NCI-H226 (cell line): ENCODE results near the gene MAP2K4.

ENCODE experiments used
- DNase-seq: peaks from one replicate; pipeline ENCODE4 v3.0.0-alpha.2; 2015

Gene MAP2K4

DNA sequence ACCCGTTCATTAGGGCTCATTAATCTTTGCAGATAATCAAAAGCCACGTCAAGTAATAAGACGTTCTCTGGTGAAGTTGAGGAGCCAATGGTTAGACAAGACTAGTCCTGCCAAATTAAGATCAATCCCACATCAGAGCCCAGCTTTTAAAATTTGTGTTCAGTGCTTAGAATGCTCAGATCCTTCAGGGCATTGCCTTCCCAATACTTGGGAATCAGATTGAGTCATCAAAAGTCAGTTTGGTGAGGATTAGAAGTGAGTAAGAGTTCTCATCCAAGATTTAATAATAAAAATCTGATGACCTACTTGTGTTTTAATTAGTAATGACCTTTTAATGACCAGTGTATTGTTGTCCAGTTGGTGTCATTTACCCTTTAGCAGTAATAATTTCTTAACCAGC lies 19.8 kb downstream of the MAP2K4 start:
- no peak for DNase-seq

- peak; percentile 45 for DNase-seq
Measured at GRCh38 chr17:12041312-12041711, 20.6 kb downstream of the MAP2K4 start.

DNA sequence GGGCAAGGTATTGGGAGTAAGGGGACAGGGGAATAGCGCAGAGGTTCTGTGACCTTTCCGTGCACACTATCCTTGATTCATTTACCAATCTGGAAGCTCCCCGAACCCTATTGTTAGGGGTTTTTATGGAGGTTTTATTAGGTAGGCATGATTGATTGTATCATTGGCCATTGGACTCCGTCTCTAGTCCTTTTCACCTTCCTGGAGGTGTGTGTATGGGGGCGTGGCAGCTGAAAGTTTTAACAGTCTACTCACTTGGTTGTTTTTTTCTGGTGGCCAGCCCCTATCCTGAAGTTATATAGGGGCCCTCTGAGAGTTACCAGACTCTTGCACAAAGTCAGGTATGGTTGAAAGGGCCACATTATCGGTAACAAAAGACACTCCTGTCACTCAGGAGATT lies 23.0 kb downstream of the MAP2K4 start:
- no peak for DNase-seq

DNA sequence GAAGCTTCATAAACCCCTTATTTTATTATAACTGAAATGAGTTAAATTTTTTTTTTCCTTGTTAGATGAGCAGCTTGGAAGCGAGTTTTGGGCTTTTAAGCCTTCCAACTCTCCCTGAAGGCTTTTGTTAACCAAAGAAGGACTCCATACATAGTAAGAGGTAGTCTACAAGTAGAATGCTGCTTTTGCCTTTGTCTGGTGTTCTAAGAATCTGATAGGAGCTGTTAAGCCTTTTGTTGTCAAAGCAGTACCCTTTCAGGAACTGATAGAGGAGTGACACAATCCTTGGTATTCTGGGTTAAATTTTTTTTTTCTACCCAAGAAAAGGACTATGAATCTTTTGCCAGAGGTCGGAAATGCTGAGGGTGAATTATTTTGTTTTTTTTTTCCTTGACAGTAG lies 26.1 kb downstream of the MAP2K4 start:
- no peak for DNase-seq

- peak; percentile 21 for DNase-seq
Measured at GRCh38 chr17:12047681-12048376, 27.2 kb downstream of the MAP2K4 start.

- DNase-seq: no peak
Measured at GRCh38 chr17:12048843-12049473, 28.3 kb downstream of the MAP2K4 start.

GRCh38 chr17:12050646-12051225 lies 30.1 kb downstream of the MAP2K4 start:
- no peak for DNase-seq

DNA sequence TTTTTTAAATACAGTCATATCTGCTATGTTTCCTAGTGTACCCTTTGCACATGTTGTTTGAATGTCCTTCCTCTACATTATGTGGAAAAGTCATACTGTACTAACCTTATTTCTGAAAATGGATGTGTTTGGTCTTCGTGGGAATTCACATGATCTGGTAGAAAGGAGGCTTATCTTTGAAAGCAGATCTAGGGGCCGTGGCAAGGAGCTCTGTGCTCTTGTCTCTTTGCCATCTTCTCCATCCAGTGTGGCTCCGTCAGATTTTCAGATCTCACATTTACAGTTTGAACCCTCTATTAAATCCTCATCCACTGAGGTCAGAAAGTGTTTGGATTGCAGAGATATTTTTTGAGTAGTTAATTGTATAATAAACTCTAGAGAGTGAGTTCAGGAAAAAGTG lies 32.9 kb downstream of the MAP2K4 start:
- no peak for DNase-seq

DNA sequence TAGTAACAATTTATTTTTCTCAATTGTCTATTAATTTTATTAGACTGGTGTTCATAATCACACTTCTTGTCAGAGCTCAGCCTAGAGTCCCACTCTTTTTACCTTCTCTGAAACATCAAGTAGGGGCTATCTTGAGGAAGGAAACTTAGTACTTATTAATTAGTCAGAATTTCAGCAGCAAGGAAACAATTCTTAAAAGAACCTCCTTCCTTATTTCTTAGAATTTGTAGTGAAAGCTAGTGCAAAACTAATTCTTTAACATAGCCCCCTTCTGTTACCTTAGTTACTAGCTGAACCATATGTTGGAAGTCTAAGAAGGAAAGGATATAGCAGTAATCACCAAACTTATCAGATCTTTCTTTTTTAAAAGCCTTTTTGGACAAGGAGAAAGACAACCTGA lies 35.2 kb downstream of the MAP2K4 start:
- no peak for DNase-seq

DNA sequence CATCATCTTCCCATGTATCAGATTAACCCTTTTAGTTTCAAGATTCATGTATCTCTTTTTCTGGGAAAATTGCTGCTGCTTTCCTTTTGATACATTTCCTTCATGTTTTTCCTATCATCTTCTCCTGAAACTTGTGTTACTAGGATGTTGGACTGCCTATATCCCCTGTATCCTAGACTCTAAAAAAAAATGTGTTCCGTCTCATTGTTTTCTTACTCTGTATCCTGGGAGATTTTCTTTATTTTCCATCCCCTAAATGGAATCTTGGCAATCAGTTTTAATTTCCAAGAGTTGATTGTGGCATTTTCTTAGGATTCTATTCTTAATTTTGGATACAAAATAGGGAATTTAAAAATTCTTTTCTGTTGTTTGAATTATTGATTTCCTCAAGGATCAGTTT lies 36.8 kb downstream of the MAP2K4 start:
- DNase-seq: no peak

- DNase-seq: no peak
Measured at GRCh38 chr17:12058535-12058934, 37.9 kb downstream of the MAP2K4 start.

GRCh38 chr17:12062249-12062648 lies 41.6 kb downstream of the MAP2K4 start:
- DNase-seq: no peak

DNA sequence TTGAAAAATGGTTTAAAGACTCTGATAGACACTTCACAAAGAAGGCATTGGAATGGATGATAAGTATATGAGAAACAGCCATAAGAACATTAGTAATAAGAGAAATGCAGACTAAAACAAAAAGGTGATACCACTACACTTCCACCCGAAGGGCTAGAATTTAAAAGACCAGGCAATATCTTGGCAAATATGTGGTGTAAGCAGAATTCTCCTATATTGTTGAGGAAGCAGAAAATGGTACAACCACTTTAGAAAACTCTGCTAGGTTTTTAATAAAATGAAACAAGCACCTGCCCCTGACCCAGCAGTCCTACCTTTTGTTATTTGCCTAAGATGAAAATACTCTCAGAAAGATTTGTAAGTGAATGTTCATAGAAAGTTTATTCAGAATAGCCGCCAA lies 43.7 kb downstream of the MAP2K4 start:
- DNase-seq: no peak

- no peak for DNase-seq
Measured at GRCh38 chr17:12067485-12067884, 46.8 kb downstream of the MAP2K4 start.

DNA sequence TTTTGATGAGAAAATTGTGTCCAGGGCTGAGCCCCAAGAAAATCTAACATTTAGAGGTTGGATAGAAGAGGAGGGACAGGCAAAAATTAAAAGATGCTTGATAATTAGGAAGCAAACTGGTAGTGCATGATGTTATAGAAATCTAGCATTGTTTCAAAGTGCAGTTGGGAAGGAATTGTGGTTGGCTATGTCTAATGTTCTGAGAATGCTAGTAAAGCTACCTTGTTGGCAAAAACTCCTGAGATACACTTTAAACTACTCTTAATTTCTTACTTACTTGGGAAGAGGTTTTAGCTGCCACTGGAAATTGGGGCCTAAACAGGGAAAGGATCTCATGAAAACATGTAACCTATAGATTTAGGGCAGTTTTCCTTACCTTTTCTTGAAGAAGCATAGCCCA lies 48.3 kb downstream of the MAP2K4 start:
- no peak for DNase-seq

DNA sequence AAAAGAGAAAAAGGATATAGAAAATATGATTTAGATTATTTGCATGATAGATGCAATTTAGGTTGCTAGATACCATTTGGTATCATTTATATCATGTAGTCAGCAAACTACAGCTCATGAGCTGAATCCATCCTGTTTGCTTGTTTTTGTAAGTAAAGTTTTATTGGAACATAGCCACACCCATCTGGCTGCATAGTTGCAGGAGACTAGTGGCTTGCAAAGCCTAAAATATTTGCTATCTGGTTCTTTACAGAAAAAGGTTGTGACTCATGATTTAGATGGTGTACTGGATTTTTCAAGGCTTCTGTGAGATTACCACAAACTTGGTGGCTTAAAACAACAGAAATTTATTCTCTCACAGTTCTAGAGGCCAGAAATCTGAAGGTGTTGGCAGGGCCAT lies 49.9 kb downstream of the MAP2K4 start:
- peak; percentile 73 for DNase-seq

GRCh38 chr17:12074346-12074745 lies 53.7 kb downstream of the MAP2K4 start:
- no peak for DNase-seq

DNA sequence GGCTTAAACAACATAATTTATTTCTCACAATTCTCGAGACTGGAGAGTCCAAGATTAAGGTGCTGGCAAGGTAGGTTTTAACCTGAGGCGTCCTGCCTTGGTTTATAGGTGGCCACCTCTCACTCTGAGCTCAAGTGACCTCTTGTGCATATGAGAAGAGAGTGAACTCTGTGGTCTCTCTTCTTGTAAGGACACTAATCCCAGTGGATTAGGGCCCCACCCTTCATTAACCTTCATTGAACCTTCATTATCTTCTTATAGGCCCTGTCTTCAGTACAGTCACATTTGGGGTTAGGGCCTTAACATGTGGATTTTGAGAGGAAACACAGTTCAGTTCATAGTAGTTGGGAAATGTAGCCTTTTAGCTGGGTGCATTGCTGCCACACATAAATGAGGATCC lies 57.1 kb downstream of the MAP2K4 start:
- DNase-seq: no peak

GRCh38 chr17:12078791-12079190 lies 58.1 kb downstream of the MAP2K4 start:
- peak; percentile 55 for DNase-seq

GRCh38 chr17:12081720-12082119 lies 61.0 kb downstream of the MAP2K4 start:
- DNase-seq: no peak

- DNase-seq: no peak
Measured at GRCh38 chr17:12085076-12085949, 64.6 kb downstream of the MAP2K4 start.

GRCh38 chr17:12088035-12088434 lies 67.4 kb downstream of the MAP2K4 start:
- no peak for DNase-seq

GRCh38 chr17:12089809-12090384 lies 69.2 kb downstream of the MAP2K4 start:
- DNase-seq: peak; percentile 25
